GM23338 (cell line): Measurements from ENCODE around the gene MRPS6.

Experiments used
- CTCF ChIP-seq, 2 experiments: fragments of 200-600 bp in 1 of 2; sonication (generic) in 1 of 2; conservative IDR thresholded peaks; 2 replicates each; pipeline versions ENCODE4 v1.5.1 to v1.6.1; 2016 to 2017; ENCODE audit warnings: antibody characterized with exemption in 2 of 2, low read depth in 2 of 2, mild to moderate bottlenecking in 2 of 2, moderate library complexity in 1 of 2
- POLR2AphosphoS5 ChIP-seq: IDR thresholded peaks from 2 replicates; pipeline ENCODE4 v1.6.1; 2016; ENCODE audit warnings: antibody characterized with exemption, low read depth

- TF ChIP-seq POLR2AphosphoS5 (no peak), CTCF (conservative IDR thresholded peaks at IDR 0.05; ENCODE audit: low read depth in 2 of 2) (no peak)
Measured at GRCh38 chr21:34189506-34189905, 116.1 kb downstream of the MRPS6 start.
